B cell (primary cell): ENCODE data around the gene CDKN3.

Source experiments
- CTCF ChIP-seq: fragments of 200-600 bp; IDR thresholded peaks from one replicate; pipeline ENCODE4 v1.8.0; 2022; ENCODE audit warnings: antibody characterized with exemption, mild to moderate bottlenecking
- EZH2 ChIP-seq: IDR thresholded peaks from 2 replicates; pipeline ENCODE4 v1.6.1; 2012; ENCODE audit warnings: borderline replicate concordance, low read depth, mild to moderate bottlenecking, moderate library complexity, low read length; ENCODE audit not compliant: insufficient read depth, poor library complexity, severe bottlenecking

- TF ChIP-seq CTCF, result no peak
- no peak for TF ChIP-seq EZH2
These were observed 47.7 kb upstream of the CDKN3 start for GRCh38 chr14:54348923-54349620.
